Hepatocyte (in vitro differentiated cells): ENCODE results near the gene ZMYND12.

Experiments used
- CTCF ChIP-seq: fragments of 200-600 bp; sonication (generic); IDR thresholded peaks from 2 replicates; pipeline ENCODE4 v1.5.1; 2016; ENCODE audit warnings: antibody characterized with exemption, mild to moderate bottlenecking; ENCODE audit not compliant: poor library complexity
- EZH2 ChIP-seq: fragments of 200-600 bp; sonication (generic); IDR thresholded peaks from 2 replicates; pipeline ENCODE4 v1.6.1; 2016; ENCODE audit warnings: antibody characterized with exemption, mild to moderate bottlenecking, borderline replicate concordance
- EZH2phosphoT487 ChIP-seq: fragments of 200-600 bp; sonication (generic); IDR thresholded peaks from one replicate; pipeline ENCODE4 v1.6.1; 2018; ENCODE audit warnings: antibody characterized with exemption, mild to moderate bottlenecking, low read depth, moderate library complexity; ENCODE audit not compliant: unreplicated experiment, severe bottlenecking

GRCh38 chr1:42442662-42443061 lies 13.2 kb downstream of the ZMYND12 start:
- TF ChIP-seq CTCF (no peak), EZH2 (no peak), EZH2phosphoT487 (no peak)
